Activated T-cell treated with anti-CD3 and anti-CD28 coated beads, Interleukin-2, amount 50 U/mL, for 48 hours (primary cell): ENCODE measurements around the gene ARMC2.

ENCODE experiments used
- DNase-seq, 2 experiments: peaks; one replicate each; pipeline ENCODE4 v3.0.0-alpha.2; 2020

The ARMC2 gene

GRCh38 chr6:108998485-108998884, 150.3 kb downstream of the ARMC2 start:
- no peak for DNase-seq

DNA sequence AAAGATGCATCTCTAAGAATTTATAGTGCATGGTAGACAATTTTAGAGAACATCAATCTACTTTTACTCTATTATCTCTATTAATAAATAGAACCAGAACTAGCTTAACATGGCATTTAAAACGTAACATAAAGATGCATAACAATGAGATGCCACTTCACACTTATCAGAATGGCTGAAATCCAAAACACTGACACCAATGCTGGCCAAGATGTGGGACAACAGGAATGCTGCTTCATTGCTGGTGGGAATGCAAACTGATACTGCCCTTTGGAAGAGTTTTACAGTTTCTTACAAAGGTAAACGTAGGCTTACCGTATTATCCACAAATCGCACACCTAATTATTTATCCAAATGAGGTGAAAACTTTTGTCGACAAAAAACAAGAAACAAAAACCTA, 151.2 kb downstream of the ARMC2 start:
- DNase-seq: no peak

- DNase-seq: no peak
Measured at GRCh38 chr6:109000289-109000688, 152.1 kb downstream of the ARMC2 start.

- no peak for DNase-seq
Measured at GRCh38 chr6:109001291-109001894, 153.2 kb downstream of the ARMC2 start.

DNA sequence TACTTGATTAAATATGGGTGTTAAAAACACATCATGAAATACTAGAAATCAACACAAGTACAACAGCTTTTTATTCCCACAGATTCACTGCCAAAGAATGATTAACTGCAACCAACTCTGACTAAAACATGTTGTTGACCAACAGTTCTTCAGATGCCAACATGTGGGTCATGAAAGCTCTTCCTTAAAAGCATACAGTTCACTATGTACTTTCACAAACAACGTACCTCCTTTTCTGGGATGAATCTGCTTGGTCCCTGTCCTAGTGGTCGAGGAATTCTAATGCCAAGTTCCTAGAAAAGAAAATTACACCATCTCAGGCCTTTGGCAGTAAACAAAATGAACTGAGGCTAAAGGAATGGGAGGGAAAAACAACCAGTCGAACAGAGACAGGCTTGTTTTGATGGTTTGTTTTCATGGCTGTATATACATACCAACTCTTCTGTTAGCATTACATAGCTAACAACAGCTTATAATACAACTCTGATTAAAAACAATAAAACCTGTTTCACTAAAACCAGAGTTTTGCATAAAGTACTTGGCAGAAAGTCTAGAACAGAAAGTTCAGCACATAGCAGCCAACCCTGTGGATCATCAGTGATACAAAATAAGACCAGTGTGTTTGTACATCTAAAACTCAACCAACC, 154.0 kb downstream of the ARMC2 start:
- DNase-seq: no peak

- no peak for DNase-seq
Measured at GRCh38 chr6:109002882-109003281, 154.7 kb downstream of the ARMC2 start.

DNA sequence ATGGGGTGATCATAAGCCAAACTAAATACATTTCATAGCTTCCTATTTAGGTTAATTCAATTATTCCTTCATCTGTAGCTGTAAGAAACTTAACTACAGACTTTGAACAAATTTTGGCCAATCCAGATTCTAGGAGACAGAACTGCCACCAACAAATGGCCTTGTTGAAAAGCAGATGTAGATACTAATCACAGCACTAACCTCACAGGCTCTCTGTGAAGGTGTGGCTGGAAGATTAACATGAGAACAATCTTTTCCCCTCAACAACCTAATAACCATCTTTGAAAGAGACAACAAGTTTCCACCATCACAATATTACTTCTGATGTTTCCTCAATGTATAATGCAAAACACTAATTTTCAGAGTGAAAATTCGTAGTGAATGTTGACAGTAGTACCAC, 158.6 kb downstream of the ARMC2 start:
- DNase-seq: no peak

DNA sequence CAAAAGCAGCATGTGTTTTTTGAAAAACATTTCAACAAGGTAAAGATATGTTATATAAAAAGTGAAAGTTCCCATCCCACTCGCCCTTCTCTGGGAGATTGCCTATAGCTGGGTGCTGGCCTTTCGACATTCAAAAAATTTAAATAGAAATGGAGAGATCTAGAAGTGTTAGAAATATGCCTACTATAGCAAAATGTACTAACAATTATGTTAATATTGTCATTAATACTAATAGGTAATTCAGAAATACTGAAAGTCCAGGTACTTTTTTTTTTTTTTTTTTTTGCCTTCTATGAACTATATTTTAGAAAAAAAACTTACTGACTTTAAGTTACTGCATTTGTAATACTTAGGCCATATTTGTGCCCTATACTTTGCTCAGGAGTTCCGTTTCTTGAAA, 159.3 kb downstream of the ARMC2 start:
- DNase-seq: no peak

GRCh38 chr6:109008054-109008453, 159.8 kb downstream of the ARMC2 start:
- no peak for DNase-seq

GRCh38 chr6:109008537-109009235, 160.5 kb downstream of the ARMC2 start:
- peak; percentile 44 to 51 for DNase-seq

GRCh38 chr6:109009236-109009961, 161.2 kb downstream of the ARMC2 start:
- peak; percentile 92 to 94 for DNase-seq

GRCh38 chr6:109009962-109010704, 161.9 kb downstream of the ARMC2 start:
- DNase-seq: no peak

DNA sequence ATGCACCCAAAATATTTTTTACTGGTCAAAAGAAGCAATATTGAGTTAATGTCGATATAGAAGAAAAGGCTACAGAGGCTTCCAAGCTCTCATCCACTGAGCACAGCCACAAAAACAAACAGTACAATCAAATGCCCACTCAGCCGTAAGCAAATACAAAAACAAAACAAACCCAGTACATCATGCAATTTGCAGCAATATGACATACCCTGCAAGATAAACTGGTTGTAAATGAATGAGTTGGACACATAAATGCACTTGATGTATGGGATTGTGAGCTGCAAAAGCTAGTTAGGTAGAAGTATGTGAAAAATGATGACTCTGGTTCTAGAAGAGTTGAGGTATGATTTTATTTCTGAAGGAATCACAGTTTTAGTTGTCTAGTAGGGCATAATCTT, 162.5 kb downstream of the ARMC2 start:
- no peak for DNase-seq

DNA sequence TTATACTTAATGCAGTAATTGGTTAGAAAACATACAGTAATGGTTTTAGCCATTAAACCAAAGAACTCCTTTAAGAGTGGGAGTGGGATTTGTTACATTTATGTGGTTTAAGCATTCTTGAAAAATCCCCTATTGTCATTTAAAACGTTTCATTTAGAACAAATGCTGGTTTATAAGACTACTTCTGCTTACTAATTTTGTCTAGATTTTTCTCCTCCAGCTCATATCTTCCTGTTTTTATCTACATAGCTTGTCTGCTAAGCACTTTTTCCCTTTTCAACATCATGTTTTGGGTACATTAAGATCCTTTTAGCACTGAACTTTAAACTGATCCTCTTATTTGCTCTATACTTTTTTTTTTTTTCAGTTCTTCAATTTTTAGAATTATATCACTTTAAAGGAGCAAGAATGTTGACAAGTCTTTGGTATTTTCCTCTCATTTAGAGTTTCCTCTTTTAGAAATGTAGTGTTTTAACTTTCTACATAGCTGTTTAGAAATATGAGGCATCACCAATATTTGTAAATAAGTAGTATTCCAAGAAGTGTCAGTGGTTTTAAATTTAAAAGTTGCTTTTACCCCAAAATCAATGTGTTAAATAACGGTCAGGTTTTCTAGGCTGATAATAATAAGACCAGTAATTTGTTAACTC, 165.6 kb downstream of the ARMC2 start:
- no peak for DNase-seq

- no peak for DNase-seq
Measured at GRCh38 chr6:109014606-109015005, 166.4 kb downstream of the ARMC2 start.

- no peak for DNase-seq
Measured at GRCh38 chr6:109015176-109015575, 167.0 kb downstream of the ARMC2 start.

DNA sequence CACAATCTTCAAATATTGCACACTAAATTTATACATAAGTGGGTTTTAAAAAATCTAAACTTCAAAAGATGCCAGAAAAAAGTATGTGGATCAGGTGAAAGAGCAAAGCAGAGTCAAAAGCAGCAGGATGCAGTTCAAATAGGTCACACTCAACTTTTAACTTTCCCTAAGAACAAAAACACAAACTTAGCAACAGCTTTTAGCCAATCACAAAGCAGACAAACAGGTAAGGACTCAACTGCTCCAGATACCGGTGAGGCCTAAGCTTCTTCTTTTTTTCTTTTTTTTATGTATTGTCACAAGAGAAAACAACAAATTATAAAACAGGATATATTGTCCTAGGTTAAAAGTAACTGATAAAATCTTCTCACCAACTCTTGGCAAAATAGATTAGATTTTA, 171.7 kb downstream of the ARMC2 start:
- no peak for DNase-seq

GRCh38 chr6:109021870-109022269, 173.6 kb downstream of the ARMC2 start:
- no peak for DNase-seq

GRCh38 chr6:109023356-109023925, 175.2 kb downstream of the ARMC2 start:
- DNase-seq: no peak
